ENCODE measurements around the gene LIN52. TPM values are rescaled to one million over a fixed set of nuclear protein-coding genes. Genes with fewer than 3 reads are reported as not detected.

Gene LIN52
- total RNA-seq, 1 experiment from 2014 or later: 6.7 TPM

DNA sequence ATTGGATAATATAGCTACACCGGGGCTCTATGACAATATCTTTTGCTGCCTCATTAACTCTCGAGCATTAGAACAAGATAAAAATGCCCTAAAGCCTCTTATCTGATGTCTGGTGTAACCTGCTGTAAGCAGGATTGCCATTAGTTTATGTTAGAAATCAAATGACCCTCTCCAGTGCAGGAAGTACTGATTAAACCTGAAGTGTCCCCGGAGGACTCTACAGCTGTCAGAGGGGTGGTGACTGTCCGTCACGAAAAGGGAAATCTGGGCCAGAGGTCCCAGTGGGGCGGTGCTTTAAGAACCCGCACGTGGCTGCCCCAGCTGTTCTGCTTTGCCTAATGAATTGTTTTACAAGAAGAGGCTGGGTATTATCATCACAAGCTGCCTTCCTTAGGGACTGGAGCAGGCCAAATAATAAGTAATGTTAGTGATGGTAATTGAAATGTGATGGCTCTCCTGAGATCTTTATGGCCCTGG is 55.7 kb downstream of the LIN52 start:
- TF ChIP-seq, protein P1, sequence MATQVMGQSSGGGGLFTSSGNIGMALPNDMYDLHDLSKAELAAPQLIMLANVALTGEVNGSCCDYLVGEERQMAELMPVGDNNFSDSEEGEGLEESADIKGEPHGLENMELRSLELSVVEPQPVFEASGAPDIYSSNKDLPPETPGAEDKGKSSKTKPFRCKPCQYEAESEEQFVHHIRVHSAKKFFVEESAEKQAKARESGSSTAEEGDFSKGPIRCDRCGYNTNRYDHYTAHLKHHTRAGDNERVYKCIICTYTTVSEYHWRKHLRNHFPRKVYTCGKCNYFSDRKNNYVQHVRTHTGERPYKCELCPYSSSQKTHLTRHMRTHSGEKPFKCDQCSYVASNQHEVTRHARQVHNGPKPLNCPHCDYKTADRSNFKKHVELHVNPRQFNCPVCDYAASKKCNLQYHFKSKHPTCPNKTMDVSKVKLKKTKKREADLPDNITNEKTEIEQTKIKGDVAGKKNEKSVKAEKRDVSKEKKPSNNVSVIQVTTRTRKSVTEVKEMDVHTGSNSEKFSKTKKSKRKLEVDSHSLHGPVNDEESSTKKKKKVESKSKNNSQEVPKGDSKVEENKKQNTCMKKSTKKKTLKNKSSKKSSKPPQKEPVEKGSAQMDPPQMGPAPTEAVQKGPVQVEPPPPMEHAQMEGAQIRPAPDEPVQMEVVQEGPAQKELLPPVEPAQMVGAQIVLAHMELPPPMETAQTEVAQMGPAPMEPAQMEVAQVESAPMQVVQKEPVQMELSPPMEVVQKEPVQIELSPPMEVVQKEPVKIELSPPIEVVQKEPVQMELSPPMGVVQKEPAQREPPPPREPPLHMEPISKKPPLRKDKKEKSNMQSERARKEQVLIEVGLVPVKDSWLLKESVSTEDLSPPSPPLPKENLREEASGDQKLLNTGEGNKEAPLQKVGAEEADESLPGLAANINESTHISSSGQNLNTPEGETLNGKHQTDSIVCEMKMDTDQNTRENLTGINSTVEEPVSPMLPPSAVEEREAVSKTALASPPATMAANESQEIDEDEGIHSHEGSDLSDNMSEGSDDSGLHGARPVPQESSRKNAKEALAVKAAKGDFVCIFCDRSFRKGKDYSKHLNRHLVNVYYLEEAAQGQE (IDR thresholded peaks at IDR 0.05; ENCODE audit: insufficient read depth in 1 of 2, low read depth in 2 of 2, low read length in 1 of 2): no peak
- TF ChIP-seq SIN3A (IDR thresholded peaks at IDR 0.05; ENCODE audit: borderline replicate concordance, insufficient read depth, low read depth, low read length): no peak
- TF ChIP-seq TCF7L2 (IDR thresholded peaks at IDR 0.05; ENCODE audit: low read depth, low read length): no peak
- no peak for TF ChIP-seq POLR2AphosphoS5 (IDR thresholded peaks at IDR 0.05; ENCODE audit: low read depth, low read length)
- TF ChIP-seq, protein P2, sequence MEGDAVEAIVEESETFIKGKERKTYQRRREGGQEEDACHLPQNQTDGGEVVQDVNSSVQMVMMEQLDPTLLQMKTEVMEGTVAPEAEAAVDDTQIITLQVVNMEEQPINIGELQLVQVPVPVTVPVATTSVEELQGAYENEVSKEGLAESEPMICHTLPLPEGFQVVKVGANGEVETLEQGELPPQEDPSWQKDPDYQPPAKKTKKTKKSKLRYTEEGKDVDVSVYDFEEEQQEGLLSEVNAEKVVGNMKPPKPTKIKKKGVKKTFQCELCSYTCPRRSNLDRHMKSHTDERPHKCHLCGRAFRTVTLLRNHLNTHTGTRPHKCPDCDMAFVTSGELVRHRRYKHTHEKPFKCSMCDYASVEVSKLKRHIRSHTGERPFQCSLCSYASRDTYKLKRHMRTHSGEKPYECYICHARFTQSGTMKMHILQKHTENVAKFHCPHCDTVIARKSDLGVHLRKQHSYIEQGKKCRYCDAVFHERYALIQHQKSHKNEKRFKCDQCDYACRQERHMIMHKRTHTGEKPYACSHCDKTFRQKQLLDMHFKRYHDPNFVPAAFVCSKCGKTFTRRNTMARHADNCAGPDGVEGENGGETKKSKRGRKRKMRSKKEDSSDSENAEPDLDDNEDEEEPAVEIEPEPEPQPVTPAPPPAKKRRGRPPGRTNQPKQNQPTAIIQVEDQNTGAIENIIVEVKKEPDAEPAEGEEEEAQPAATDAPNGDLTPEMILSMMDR (IDR thresholded peaks at IDR 0.05): no peak
- ATAC-seq: no peak
- H3K4me3 ChIP-seq (ENCODE audit: low read depth in 2 of 2, low read length in 2 of 2): no peak overlapping the region
- no peak overlapping the region for H3K27ac ChIP-seq (ENCODE audit: low read length)
- DNase-seq (ENCODE audit: low read depth, low spot score): no peak
- BruUV-seq (replicated peaks): no TSS peak
- intact Hi-C loops (cut with micrococcal nuclease; ENCODE audit: unreplicated experiment) (no loop called here), in situ Hi-C loops (cut with HindIII; ENCODE audit: low pct_unique_long_range_greater_than_20kb, low sequenced_read_pairs) (no loop called here)
- H3K36me3 ChIP-seq (ENCODE audit: control insufficient read depth, insufficient read depth, low read length): no peaks in the 10 kb centered on the region
- POLR2A ChIA-PET: no interaction called here
- no peaks in the 10 kb centered on the region; the same call in none of the 2 replicates for H3K4me1 ChIP-seq (ENCODE audit: control insufficient read depth, insufficient read depth, low read length)
- CTCF ChIA-PET: no interaction called here
- no peaks in the 10 kb centered on the region for H3K27me3 ChIP-seq (ENCODE audit: control insufficient read depth, insufficient read depth, low read length)
- no peaks in the 10 kb centered on the region for H3K9me3 ChIP-seq (ENCODE audit: control insufficient read depth, insufficient read depth, low read depth, low read length)

DNA sequence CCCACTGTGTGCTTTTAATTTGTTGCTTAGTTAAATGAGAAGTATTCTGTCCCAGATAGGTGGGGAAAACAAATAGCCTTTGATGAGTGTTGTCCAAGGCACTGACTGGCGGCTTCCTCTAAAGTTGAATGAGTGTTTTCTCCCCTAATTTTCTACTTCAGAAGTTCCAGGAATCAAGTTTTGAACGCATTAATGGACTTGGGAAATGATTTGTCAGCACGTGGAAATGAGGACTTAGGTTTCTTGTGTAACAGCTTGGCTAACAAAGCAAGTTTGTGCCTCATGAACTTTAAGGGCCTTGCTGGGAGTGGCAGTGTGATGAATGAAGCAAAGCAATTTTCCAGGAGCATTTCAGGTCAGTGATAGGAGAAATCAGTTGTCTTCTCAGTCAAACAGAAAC is 56.9 kb downstream of the LIN52 start:
- DNase-seq (ENCODE audit: low read depth, low spot score): no peak
- Histone ChIP-seq H3K27ac (ENCODE audit: low read length) (no peak overlapping the region), H3K9me3 (ENCODE audit: control insufficient read depth, insufficient read depth, low read depth, low read length) (no peaks in the 10 kb centered on the region), H3K4me1 (ENCODE audit: control insufficient read depth, insufficient read depth, low read length) (no peaks in the 10 kb centered on the region; the same call in none of the 2 replicates), H3K36me3 (ENCODE audit: control insufficient read depth, insufficient read depth, low read length) (no peaks in the 10 kb centered on the region), H3K4me3 (ENCODE audit: low read depth in 2 of 2, low read length in 2 of 2) (no peak overlapping the region), H3K27me3 (ENCODE audit: control insufficient read depth, insufficient read depth, low read length) (no peaks in the 10 kb centered on the region)
- intact Hi-C loops (cut with micrococcal nuclease; ENCODE audit: unreplicated experiment): no loop called here
- ChIA-PET CTCF (no interaction called here), POLR2A (no interaction called here)
- ATAC-seq: no peak
- BruUV-seq (replicated peaks): no TSS peak
- in situ Hi-C loops (cut with HindIII; ENCODE audit: low pct_unique_long_range_greater_than_20kb, low sequenced_read_pairs): no loop called here
- TF ChIP-seq SIN3A (IDR thresholded peaks at IDR 0.05; ENCODE audit: borderline replicate concordance, insufficient read depth, low read depth, low read length) (no peak), POLR2AphosphoS5 (IDR thresholded peaks at IDR 0.05; ENCODE audit: low read depth, low read length) (no peak), TCF7L2 (IDR thresholded peaks at IDR 0.05; ENCODE audit: low read depth, low read length) (no peak)
- TF ChIP-seq, protein P1 (IDR thresholded peaks at IDR 0.05; ENCODE audit: insufficient read depth in 1 of 2, low read depth in 2 of 2, low read length in 1 of 2): no peak
- TF ChIP-seq, protein P2 (IDR thresholded peaks at IDR 0.05): no peak

All from Panc1 (cell line).